A673 (cell line): Measurements from ENCODE around the gene IKBIP. TPM values are rescaled to one million over a fixed set of nuclear protein-coding genes. Genes with fewer than 3 reads are reported as not detected.

Source experiments
- BruUV-seq: library from RNA; stranded (reverse); fragments of 400-500 nt; replicated peaks from 2 replicates; lab custom pipeline; 2021; lab: Mats Ljungman, UMichigan
- CTCF ChIA-PET: fragments of 300-600 bp; sonication (Branson Sonifier 250); formaldehyde crosslinking; loops from one replicate; lab custom pipeline; 2022; ENCODE audit warnings: antibody characterized with exemption; lab: Charles Lee
- POLR2A ChIA-PET: fragments of 300-600 bp; sonication (Branson Sonifier 250); formaldehyde crosslinking; loops from one replicate; lab custom pipeline; 2022; ENCODE audit warnings: antibody characterized with exemption; ENCODE audit not compliant: low non-redundant PET; lab: Charles Lee
- DNase-seq: peaks from one replicate; pipeline ENCODE4 v3.0.0-alpha.2; 2015; ENCODE audit warnings: low spot score
- H3K27ac ChIP-seq: fragments of 200-600 bp; sonication (generic); 2 replicates; pipeline ENCODE4 v1.5.1; 2016; ENCODE audit warnings: mixed run types, low read depth, mild to moderate bottlenecking, mixed read lengths, antibody characterized with exemption, low read length; ENCODE audit not compliant: poor library complexity, severe bottlenecking
- H3K27me3 ChIP-seq: fragments of 200-600 bp; sonication (generic); replicated peaks from 2 replicates; pipeline ENCODE4 v1.6.1; 2017; ENCODE audit warnings: mixed run types, low read depth, mild to moderate bottlenecking, mixed read lengths, antibody characterized with exemption, low read length; ENCODE audit not compliant: insufficient read depth, poor library complexity
- H3K36me3 ChIP-seq: fragments of 200-600 bp; sonication (generic); 2 replicates; pipeline ENCODE4 v1.6.1; 2016; ENCODE audit warnings: mixed run types, mild to moderate bottlenecking, mixed read lengths, antibody characterized with exemption, low read length; ENCODE audit not compliant: insufficient read depth, poor library complexity, severe bottlenecking
- H3K4me1 ChIP-seq: fragments of 200-600 bp; sonication (generic); 2 replicates; pipeline ENCODE4 v1.6.1; 2017; ENCODE audit warnings: mixed run types, mild to moderate bottlenecking, mixed read lengths, antibody characterized with exemption, low read length; ENCODE audit not compliant: insufficient read depth, poor library complexity, severe bottlenecking
- H3K4me3 ChIP-seq: fragments of 200-600 bp; sonication (generic); 2 replicates; pipeline ENCODE4 v1.5.1; 2016; ENCODE audit warnings: low read depth, mixed run types, mild to moderate bottlenecking, mixed read lengths, low read length; ENCODE audit not compliant: poor library complexity, severe bottlenecking
- H3K9me3 ChIP-seq: fragments of 200-600 bp; sonication (generic); 2 replicates; pipeline ENCODE4 v1.6.1; 2016; ENCODE audit warnings: mixed run types, low read depth, mild to moderate bottlenecking, mixed read lengths, antibody characterized with exemption, low read length; ENCODE audit not compliant: poor library complexity, severe bottlenecking
- CTCF ChIP-seq: fragments of 300-800, 200-600 bp; sonication (generic); conservative IDR thresholded peaks from 2 replicates; pipeline ENCODE4 v1.5.1; 2017; ENCODE audit warnings: low read depth, mild to moderate bottlenecking, antibody characterized with exemption, low read length, moderate library complexity, mixed read lengths
- EZH2 ChIP-seq: fragments of 200-600 bp; sonication (generic); IDR thresholded peaks from 2 replicates; pipeline ENCODE4 v1.6.1; 2017; ENCODE audit warnings: borderline replicate concordance, low read depth, mild to moderate bottlenecking, mixed read lengths, antibody characterized with exemption, low read length; ENCODE audit not compliant: poor library complexity, severe bottlenecking
- intact Hi-C: fragments of 100-400 bp; cut with micrococcal nuclease; formaldehyde crosslinking; loops from one replicate; pipeline ENCODE4 v1.10.0; 2022; ENCODE audit not compliant: unreplicated experiment
- total RNA-seq: library from RNA; stranded (reverse); gene quantifications from 2 replicates; pipeline ENCODE4 v1.2.3, GENCODE V29; 2021

Gene IKBIP
- total RNA-seq, 1 experiment from 2014 or later, result 23.2 TPM

- DNase-seq, result peak; percentile 32
- Histone ChIP-seq H3K27me3 (no peaks in the 10 kb centered on the region), H3K4me3 (peak overlapping the region; percentile 96), H3K27ac (peak overlapping the region; percentile 94), H3K9me3 (no peaks in the 10 kb centered on the region), H3K36me3 (peaks cover 53% of the 10 kb centered on the region), H3K4me1 (peaks cover 12% of the 10 kb centered on the region)
- CTCF ChIA-PET, result interaction anchor here (0.6 to 0.7 kb wide), 3 partner anchors 24 to 49 kb away, joined by 3 to 4 read pairs (median 3); partner anchors contain the start of gene IKBIP
- POLR2A ChIA-PET, result interaction anchor here (0.7 kb wide), 1 partner anchor 20 kb away, joined by 3 read pairs; no protein-coding TSS in a partner anchor
- TF ChIP-seq EZH2 (no peak), CTCF (no peak)
- BruUV-seq, result no TSS peak
- intact Hi-C loops, result no loop called here
These were observed 49.2 kb downstream of the IKBIP start for GRCh38 chr12:98595243-98595988.

GRCh38 chr12:98594050-98594835 lies 50.3 kb downstream of the IKBIP start:
- CTCF ChIA-PET, result no interaction called here
- Histone ChIP-seq H3K36me3 (peaks cover 42% of the 10 kb centered on the region), H3K9me3 (no peaks in the 10 kb centered on the region), H3K4me3 (peak overlapping the region; percentile 96), H3K27me3 (no peaks in the 10 kb centered on the region), H3K4me1 (peaks cover 12% of the 10 kb centered on the region), H3K27ac (peak overlapping the region; percentile 94)
- BruUV-seq, result no TSS peak
- POLR2A ChIA-PET, result no interaction called here
- peak; percentile 40 for DNase-seq
- no peak for TF ChIP-seq EZH2
- TF ChIP-seq CTCF, result no peak
- intact Hi-C loops, result no loop called here

- peak within 1 kb of the TSS; percentile 96 for H3K4me3 ChIP-seq
- ChIA-PET CTCF (interaction anchor here (0.5 to 0.7 kb wide), 2 partner anchors 24 to 450 kb away, joined by 3 to 4 read pairs; no protein-coding TSS in a partner anchor), POLR2A (interaction anchor here (0.6 kb wide), 3 partner anchors 173 to 345 kb away, joined by 3 to 4 read pairs (median 3); no protein-coding TSS in a partner anchor)
- peak within 1 kb of the TSS; percentile 94 for H3K27ac ChIP-seq
- TF ChIP-seq CTCF, result no peak
- no peak for TF ChIP-seq EZH2
- intact Hi-C loops, result no loop called here
- peaks cover 12% of the 10 kb centered on the region for H3K4me1 ChIP-seq
- no TSS peak for BruUV-seq
- DNase-seq, result peak; percentile 98
- H3K36me3 ChIP-seq, result peaks cover 35% of the 10 kb centered on the region
- no peaks in the 10 kb centered on the region for H3K27me3 ChIP-seq
- no peaks in the 10 kb centered on the region for H3K9me3 ChIP-seq
These were observed 51.1 kb downstream of the IKBIP start, which contains the start of gene SLC25A3 for GRCh38 chr12:98593351-98594049. TSS of gene SLC25A3 (plus strand) at chr12:98593686. CDS start at chr12:98593979, 293 bp downstream.
